Measurements from ENCODE around the gene CDC42EP4.

The CDC42EP4 gene

GRCh38 chr17:73311781-73312641 lies at the start of gene CDC42EP4:
CDC42EP4 (minus strand) TSS chr17:73312001; CDS start chr17:73286500, 25,501 bp downstream.
- peak; percentile 70 to 78 for DNase-seq (ENCODE audit: low read depth in 1 of 2, low spot score in 1 of 2)

GRCh38 chr17:73360961-73361761 lies 49.4 kb upstream of the CDC42EP4 start:
- DNase-seq (ENCODE audit: low read depth in 1 of 2, low spot score in 1 of 2), result no peak

- no peak for DNase-seq (ENCODE audit: low read depth in 1 of 2, low spot score in 1 of 2)
These were observed 48.2 kb upstream of the CDC42EP4 start for GRCh38 chr17:73359987-73360410.

- no peak for DNase-seq (ENCODE audit: low read depth in 1 of 2, low spot score in 1 of 2)
These were observed 47.6 kb upstream of the CDC42EP4 start for GRCh38 chr17:73359352-73359751.

- DNase-seq (ENCODE audit: low read depth in 1 of 2, low spot score in 1 of 2), result no peak
These were observed 46.9 kb upstream of the CDC42EP4 start for GRCh38 chr17:73358668-73359067.

GRCh38 chr17:73357981-73358380 lies 46.2 kb upstream of the CDC42EP4 start:
- no peak for DNase-seq (ENCODE audit: low read depth in 1 of 2, low spot score in 1 of 2)

GRCh38 chr17:73357318-73357717 lies 45.5 kb upstream of the CDC42EP4 start:
- no peak for DNase-seq (ENCODE audit: low read depth in 1 of 2, low spot score in 1 of 2)

- no peak for DNase-seq (ENCODE audit: low read depth in 1 of 2, low spot score in 1 of 2)
These were observed 44.9 kb upstream of the CDC42EP4 start for GRCh38 chr17:73356561-73357170.

- DNase-seq (ENCODE audit: low read depth in 1 of 2, low spot score in 1 of 2), result no peak
These were observed 42.9 kb upstream of the CDC42EP4 start for GRCh38 chr17:73354423-73355284.

GRCh38 chr17:73352261-73352660 lies 40.5 kb upstream of the CDC42EP4 start:
- no peak for DNase-seq (ENCODE audit: low read depth in 1 of 2, low spot score in 1 of 2)

GRCh38 chr17:73351764-73352163 lies 40.0 kb upstream of the CDC42EP4 start:
- no peak for DNase-seq (ENCODE audit: low read depth in 1 of 2, low spot score in 1 of 2)

- no peak for DNase-seq (ENCODE audit: low read depth in 1 of 2, low spot score in 1 of 2)
These were observed 39.1 kb upstream of the CDC42EP4 start for GRCh38 chr17:73350864-73351263.

- DNase-seq (ENCODE audit: low read depth in 1 of 2, low spot score in 1 of 2), result no peak
These were observed 37.8 kb upstream of the CDC42EP4 start for GRCh38 chr17:73349647-73350046.

- DNase-seq (ENCODE audit: low read depth in 1 of 2, low spot score in 1 of 2), result no peak
These were observed 37.3 kb upstream of the CDC42EP4 start for GRCh38 chr17:73349138-73349537.

GRCh38 chr17:73348829-73349095 lies 37.0 kb upstream of the CDC42EP4 start:
- no peak for DNase-seq (ENCODE audit: low read depth in 1 of 2, low spot score in 1 of 2)

- no peak for DNase-seq (ENCODE audit: low read depth in 1 of 2, low spot score in 1 of 2)
These were observed 36.4 kb upstream of the CDC42EP4 start for GRCh38 chr17:73348018-73348828.

GRCh38 chr17:73347351-73347750 lies 35.5 kb upstream of the CDC42EP4 start:
- DNase-seq (ENCODE audit: low read depth in 1 of 2, low spot score in 1 of 2), result no peak

- no peak for DNase-seq (ENCODE audit: low read depth in 1 of 2, low spot score in 1 of 2)
These were observed 34.8 kb upstream of the CDC42EP4 start for GRCh38 chr17:73346501-73347162.

GRCh38 chr17:73343739-73344454 lies 32.1 kb upstream of the CDC42EP4 start:
- DNase-seq (ENCODE audit: low read depth in 1 of 2, low spot score in 1 of 2), result no peak

All from stimulated activated CD4-positive, alpha-beta T cell treated with anti-CD3 and anti-CD28 coated beads, Interleukin-15, amount 100 ng/mL, for 1 hour (primary cell).